Islet precursor cell (in vitro differentiated cells): ENCODE data around the gene SCAANT1.

ENCODE experiments used
- DNase-seq: peaks from one replicate; pipeline ENCODE4 v3.0.0-alpha.2; 2018

Gene SCAANT1

GRCh38 chr3:63896332-63897030 lies 15.7 kb downstream of the SCAANT1 start:
- no peak for DNase-seq

GRCh38 chr3:63895422-63896189 lies 16.6 kb downstream of the SCAANT1 start:
- no peak for DNase-seq

GRCh38 chr3:63892773-63893352 lies 19.3 kb downstream of the SCAANT1 start:
- DNase-seq = no peak

GRCh38 chr3:63891518-63891917 lies 20.7 kb downstream of the SCAANT1 start:
- DNase-seq = no peak

GRCh38 chr3:63886858-63887257 lies 25.3 kb downstream of the SCAANT1 start:
- no peak for DNase-seq

- DNase-seq = no peak
These were observed 31.5 kb downstream of the SCAANT1 start for GRCh38 chr3:63880653-63881052.

- no peak for DNase-seq
These were observed 33.7 kb downstream of the SCAANT1 start for GRCh38 chr3:63878394-63879060.

- DNase-seq = no peak
These were observed 34.3 kb downstream of the SCAANT1 start for GRCh38 chr3:63877737-63878393.

GRCh38 chr3:63876260-63876659 lies 35.9 kb downstream of the SCAANT1 start:
- no peak for DNase-seq

GRCh38 chr3:63875510-63875909 lies 36.7 kb downstream of the SCAANT1 start:
- DNase-seq = no peak

- no peak for DNase-seq
These were observed 37.4 kb downstream of the SCAANT1 start for GRCh38 chr3:63874769-63875168.

- DNase-seq = peak; percentile 63
These were observed 39.9 kb downstream of the SCAANT1 start for GRCh38 chr3:63872135-63872924.

- DNase-seq = no peak
These were observed 41.6 kb downstream of the SCAANT1 start for GRCh38 chr3:63870615-63871005.

- no peak for DNase-seq
These were observed 42.1 kb downstream of the SCAANT1 start for GRCh38 chr3:63869940-63870614.

GRCh38 chr3:63867225-63867624 lies 45.0 kb downstream of the SCAANT1 start:
- DNase-seq = no peak

GRCh38 chr3:63864965-63865327 lies 47.2 kb downstream of the SCAANT1 start:
- DNase-seq = no peak

- peak; percentile 56 for DNase-seq
These were observed 47.9 kb downstream of the SCAANT1 start for GRCh38 chr3:63864008-63864964.

GRCh38 chr3:63863150-63864007 lies 48.8 kb downstream of the SCAANT1 start, which contains the start of the genes ATXN7 and THOC7:
Gene ATXN7 (plus strand): TSS chr3:63863867. CDS start chr3:63912599, 48,732 bp downstream.
Gene THOC7 (minus strand): TSS chr3:63863805. CDS start chr3:63863790, 15 bp downstream.
- DNase-seq = peak; percentile 83

- no peak for DNase-seq
These were observed 49.4 kb downstream of the SCAANT1 start for GRCh38 chr3:63862804-63863149.
